Right cardiac atrium (tissue), 5 donors: ENCODE measurements around the gene HABP2. TPM values are rescaled to one million over a fixed set of nuclear protein-coding genes. Genes with fewer than 3 reads are reported as not detected.

Source experiments
- ATAC-seq, 2 donors: fragments of 200-7000 bp; cut with Tn5 transposase; one replicate each; pipeline versions ENCODE4 v1.8.0 to v1.9.1; 2020; ENCODE audit warnings: moderate library complexity in 2 of 2, mild to moderate bottlenecking in 1 of 2
- DNase-seq, 3 donors: peaks; one replicate each; pipeline ENCODE4 v3.0.0-alpha.2; 2020
- H3K27ac ChIP-seq: one replicate; pipeline ENCODE4 v1.5.1; 2013; ENCODE audit warnings: mild to moderate bottlenecking, low read length, control low read depth, moderate library complexity
- H3K27me3 ChIP-seq: one replicate; pipeline ENCODE4 v1.6.1; 2013; ENCODE audit not compliant: control insufficient read depth, insufficient read depth
- H3K4me1 ChIP-seq: one replicate; pipeline ENCODE4 v1.6.1; 2013; ENCODE audit warnings: low read length; ENCODE audit not compliant: control insufficient read depth, insufficient read depth
- H3K4me3 ChIP-seq: one replicate; pipeline ENCODE4 v1.5.1; 2013; ENCODE audit warnings: low read length, control low read depth
- H3K9me3 ChIP-seq: one replicate; pipeline ENCODE4 v1.6.1; 2013; ENCODE audit warnings: low read length; ENCODE audit not compliant: control insufficient read depth
- WGBS: extraction: QIAGEN DNeasy Blood & Tissue Kit; methylation state at CpG from one replicate; pipeline ENCODE4 v1.1.7; 2013; 5-methylcytosine and 5-hydroxymethylcytosine counted together
- intact Hi-C, 4 donors: fragments of 100-400 bp; cut with DNase I; formaldehyde crosslinking; loops; one replicate each; pipeline versions ENCODE4 v1.11.0 to v1.14.0; 2022 to 2023
- polyA plus RNA-seq: library from polyadenylated mRNA; stranded (reverse); fragments of 200-250 nt; gene quantifications from one replicate; pipeline ENCODE4 v1.2.3, GENCODE V29; 2013
- total RNA-seq, 4 donors: library from RNA; stranded (reverse); fragmentation: NEBNext Ultra II Directional; extraction: Animal tissue kit (Norgen Biotek cat#: 25700); gene quantifications; one replicate each; pipeline ENCODE4 v1.2.1, GENCODE V29; 2021
- donor health status: healthy with polysubstance abuse.
- donor health status: DM: no; HTN: yes; CAD: no.
- donor health status: DM: no; HTN: no; CAD: no.
- donor health status: DM: no; HTN: yes; CAD: no; lungs with severe emphysema.
- donor health status: DM: yes; HTN: yes; CAD: no.

HABP2 gene
- total and polyA plus RNA-seq, 5 donors, result 0.07 to 0.09 TPM; not detected in 3

GRCh38 chr10:113630929-113631533 is 78.2 kb downstream of the HABP2 start:
- WGBS, result 93% methylated on average over 5 of the region's 5 CpGs
- no peak for ATAC-seq
- no peaks in the 10 kb centered on the region for H3K27me3 ChIP-seq
- no peaks in the 10 kb centered on the region for H3K9me3 ChIP-seq
- no peak overlapping the region for H3K4me3 ChIP-seq
- H3K27ac ChIP-seq, result no peak overlapping the region
- no peak for DNase-seq
- intact Hi-C loops, result no loop called here
- H3K4me1 ChIP-seq, result peaks cover 6% of the 10 kb centered on the region

- H3K27ac ChIP-seq, result no peak overlapping the region
- H3K9me3 ChIP-seq, result no peaks in the 10 kb centered on the region
- H3K4me3 ChIP-seq, result no peak overlapping the region
- no peaks in the 10 kb centered on the region for H3K27me3 ChIP-seq
- WGBS, result 41% methylated on average over 6 of the region's 6 CpGs
- peaks cover 2% of the 10 kb centered on the region for H3K4me1 ChIP-seq
- ATAC-seq, result no peak
- no peak for DNase-seq
- intact Hi-C loops, result no loop called here
These were observed 79.0 kb downstream of the HABP2 start for GRCh38 chr10:113631684-113632367.

Other genes starting within 250 kb of the HABP2 start
- 100 to 1,000 TPM; 232 to 479 (median 284) TPM for gene NRAP, start 111.0 kb downstream of the HABP2 start, total RNA-seq
- 117 TPM for gene NRAP, start 111.0 kb downstream of the HABP2 start, polyA plus RNA-seq
- 10 to 100 TPM; 10.4 to 17.2 (median 13.9) TPM for gene CASP7, start 126.9 kb downstream of the HABP2 start, total RNA-seq
- gene CASP7, start 126.9 kb downstream of the HABP2 start, polyA plus RNA-seq, result 9.4 TPM
- not detected for gene PLEKHS1, start 198.6 kb downstream of the HABP2 start, total RNA-seq
- gene PLEKHS1, start 198.6 kb downstream of the HABP2 start, polyA plus RNA-seq, result not detected